Fibroblast of pulmonary artery (primary cell): ENCODE data around the gene PTPRO.

Experiments
- DNase-seq: peaks from one replicate; pipeline ENCODE4 v3.0.0-alpha.2; 2010; ENCODE audit warnings: low read depth
- H3K4me3 ChIP-seq: replicated peaks from 2 replicates; pipeline ENCODE4 v1.5.1; 2011; ENCODE audit warnings: low read depth, mild to moderate bottlenecking, control low read depth, low read length, moderate library complexity
- TF ChIP-seq, protein P1 (sequence below): IDR thresholded peaks from 2 replicates; pipeline ENCODE4 v1.5.1; 2011; ENCODE audit warnings: mild to moderate bottlenecking, control low read depth, low read length, inconsistent platforms; ENCODE audit errors: missing control alignments

PTPRO gene

DNA sequence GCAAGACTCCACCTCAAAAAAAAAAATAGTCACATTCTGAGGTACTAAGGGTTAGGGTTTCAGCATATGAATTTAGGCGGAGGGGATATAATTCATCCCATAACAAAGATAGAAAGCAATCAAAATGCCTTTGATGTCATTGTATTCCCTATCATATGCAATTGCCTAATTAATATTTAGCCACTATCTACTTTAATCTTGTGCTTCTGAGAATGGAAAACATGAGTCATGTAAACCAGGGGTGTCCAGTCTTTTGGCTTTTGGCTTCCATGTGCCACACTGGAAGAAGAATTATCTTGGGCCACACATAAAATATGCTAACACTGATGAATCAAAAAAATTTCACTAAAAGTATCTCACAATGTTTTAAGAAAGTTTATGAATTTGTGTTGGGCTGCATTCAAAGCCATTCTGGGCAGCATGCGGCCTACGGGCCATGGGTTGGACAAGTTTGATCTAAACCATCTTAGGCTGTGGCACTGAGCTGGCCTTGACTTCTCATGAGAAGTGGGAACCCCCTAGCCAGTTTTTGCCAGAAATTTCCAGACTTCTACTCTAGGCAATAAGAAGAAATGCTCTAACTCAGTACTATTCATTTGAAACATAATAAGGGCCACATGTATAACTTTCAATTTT lies 219.8 kb downstream of the PTPRO start:
- H3K4me3 ChIP-seq, result no peak overlapping the region
- TF ChIP-seq, protein P1, sequence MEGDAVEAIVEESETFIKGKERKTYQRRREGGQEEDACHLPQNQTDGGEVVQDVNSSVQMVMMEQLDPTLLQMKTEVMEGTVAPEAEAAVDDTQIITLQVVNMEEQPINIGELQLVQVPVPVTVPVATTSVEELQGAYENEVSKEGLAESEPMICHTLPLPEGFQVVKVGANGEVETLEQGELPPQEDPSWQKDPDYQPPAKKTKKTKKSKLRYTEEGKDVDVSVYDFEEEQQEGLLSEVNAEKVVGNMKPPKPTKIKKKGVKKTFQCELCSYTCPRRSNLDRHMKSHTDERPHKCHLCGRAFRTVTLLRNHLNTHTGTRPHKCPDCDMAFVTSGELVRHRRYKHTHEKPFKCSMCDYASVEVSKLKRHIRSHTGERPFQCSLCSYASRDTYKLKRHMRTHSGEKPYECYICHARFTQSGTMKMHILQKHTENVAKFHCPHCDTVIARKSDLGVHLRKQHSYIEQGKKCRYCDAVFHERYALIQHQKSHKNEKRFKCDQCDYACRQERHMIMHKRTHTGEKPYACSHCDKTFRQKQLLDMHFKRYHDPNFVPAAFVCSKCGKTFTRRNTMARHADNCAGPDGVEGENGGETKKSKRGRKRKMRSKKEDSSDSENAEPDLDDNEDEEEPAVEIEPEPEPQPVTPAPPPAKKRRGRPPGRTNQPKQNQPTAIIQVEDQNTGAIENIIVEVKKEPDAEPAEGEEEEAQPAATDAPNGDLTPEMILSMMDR, result no peak
- DNase-seq, result no peak

- H3K4me3 ChIP-seq, result no peak overlapping the region
- no peak for DNase-seq
- TF ChIP-seq, protein P1, result no peak
Measured at GRCh38 chr12:15543347-15543746, 221.0 kb downstream of the PTPRO start.

DNA sequence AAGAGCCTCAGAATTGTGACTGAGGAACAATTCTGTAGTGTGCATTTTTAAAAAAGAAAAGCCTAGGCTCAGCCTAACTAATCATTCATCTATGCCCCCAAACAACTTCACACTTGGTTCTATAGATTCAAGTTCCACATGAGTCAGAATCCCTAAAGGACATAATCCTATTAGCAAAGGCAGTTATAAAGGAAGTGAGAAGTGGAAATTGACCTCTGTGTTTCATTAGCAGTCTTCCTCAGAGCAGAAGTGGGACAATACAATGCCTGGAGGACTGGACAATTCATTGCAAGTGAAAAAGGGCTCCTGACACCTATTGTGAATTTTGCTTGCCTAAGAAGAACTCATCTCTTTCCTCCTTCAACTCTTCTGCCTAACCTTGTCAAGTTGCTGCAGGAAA lies 222.3 kb downstream of the PTPRO start:
- TF ChIP-seq, protein P1, result no peak
- H3K4me3 ChIP-seq, result no peak overlapping the region
- DNase-seq, result no peak

GRCh38 chr12:15545334-15545733 lies 223.0 kb downstream of the PTPRO start:
- DNase-seq, result no peak
- TF ChIP-seq, protein P1, result no peak
- H3K4me3 ChIP-seq, result no peak overlapping the region

- DNase-seq, result no peak
- H3K4me3 ChIP-seq, result no peak overlapping the region
- TF ChIP-seq, protein P1, result no peak
Measured at GRCh38 chr12:15546102-15546701, 223.9 kb downstream of the PTPRO start.

DNA sequence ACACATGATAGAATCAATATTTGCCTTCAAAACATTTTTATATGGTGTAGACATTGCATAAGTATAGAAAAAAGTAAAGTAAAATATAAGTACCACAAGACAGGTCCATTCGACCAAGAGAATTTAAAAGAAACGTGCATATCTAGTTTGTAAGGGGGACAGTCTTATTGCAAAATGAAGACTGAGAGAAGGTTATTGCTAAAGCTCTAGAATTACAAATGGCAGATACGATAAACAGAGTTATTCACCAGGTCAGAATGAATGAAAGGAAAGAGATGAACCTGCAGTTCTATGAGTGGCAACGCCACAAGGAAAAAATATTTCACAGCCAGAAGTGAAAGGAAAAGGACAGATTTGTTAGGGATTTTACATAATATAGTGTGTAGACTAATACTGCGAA lies 224.8 kb downstream of the PTPRO start:
- DNase-seq, result no peak
- no peak overlapping the region for H3K4me3 ChIP-seq
- TF ChIP-seq, protein P1, result no peak

DNA sequence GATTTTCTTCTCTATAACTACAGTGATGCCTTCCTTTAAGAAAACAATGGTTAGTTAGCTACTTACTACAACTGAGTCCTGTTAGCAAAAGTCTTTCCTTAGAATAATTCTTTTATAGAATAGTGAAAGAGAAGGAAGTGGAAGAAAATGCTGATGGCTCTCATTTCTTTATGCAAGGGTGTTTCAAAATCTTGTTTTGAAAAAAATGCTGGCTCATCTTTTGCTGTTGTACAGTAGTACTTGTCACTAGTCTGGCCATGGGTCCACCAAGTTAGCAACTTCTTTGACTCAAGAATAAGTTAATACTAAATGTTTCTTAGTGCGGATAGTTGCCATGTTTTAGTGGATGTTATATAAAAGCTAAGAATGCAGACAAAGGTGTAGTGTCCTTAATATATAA lies 225.4 kb downstream of the PTPRO start:
- H3K4me3 ChIP-seq, result no peak overlapping the region
- no peak for DNase-seq
- TF ChIP-seq, protein P1, result no peak
